GM12801 (cell line): ENCODE measurements around the gene BAG2.

Experiments used
- CTCF ChIP-seq: IDR thresholded peaks from one replicate; pipeline ENCODE4 v1.5.1; 2011; ENCODE audit warnings: control low read depth; ENCODE audit not compliant: insufficient read length; ENCODE audit errors: extremely low read depth

The BAG2 gene

GRCh38 chr6:57138026-57138425, 34.1 kb upstream of the BAG2 start:
- no peak for TF ChIP-seq CTCF

GRCh38 chr6:57141451-57142177, 30.5 kb upstream of the BAG2 start:
- TF ChIP-seq CTCF, result no peak

- TF ChIP-seq CTCF, result no peak
These were observed 30.0 kb upstream of the BAG2 start for GRCh38 chr6:57142178-57142525.

GRCh38 chr6:57143690-57144089, 28.4 kb upstream of the BAG2 start:
- TF ChIP-seq CTCF, result no peak

DNA sequence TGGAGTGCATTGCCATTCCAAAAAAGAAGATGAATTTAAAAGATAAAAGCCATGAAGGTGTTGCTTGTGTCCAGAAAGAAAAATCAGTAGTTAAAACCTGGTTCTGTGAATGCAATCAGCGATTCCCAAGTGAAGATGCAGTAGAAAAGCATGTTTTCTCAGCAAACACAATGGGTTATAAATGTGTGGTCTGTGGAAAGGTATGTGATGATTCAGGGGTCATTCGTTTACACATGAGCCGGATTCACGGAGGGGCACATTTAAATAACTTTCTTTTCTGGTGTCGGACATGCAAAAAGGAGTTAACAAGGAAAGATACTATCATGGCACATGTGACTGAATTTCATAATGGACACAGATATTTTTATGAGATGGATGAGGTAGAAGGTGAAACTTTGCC, 24.7 kb upstream of the BAG2 start:
- no peak for TF ChIP-seq CTCF

DNA sequence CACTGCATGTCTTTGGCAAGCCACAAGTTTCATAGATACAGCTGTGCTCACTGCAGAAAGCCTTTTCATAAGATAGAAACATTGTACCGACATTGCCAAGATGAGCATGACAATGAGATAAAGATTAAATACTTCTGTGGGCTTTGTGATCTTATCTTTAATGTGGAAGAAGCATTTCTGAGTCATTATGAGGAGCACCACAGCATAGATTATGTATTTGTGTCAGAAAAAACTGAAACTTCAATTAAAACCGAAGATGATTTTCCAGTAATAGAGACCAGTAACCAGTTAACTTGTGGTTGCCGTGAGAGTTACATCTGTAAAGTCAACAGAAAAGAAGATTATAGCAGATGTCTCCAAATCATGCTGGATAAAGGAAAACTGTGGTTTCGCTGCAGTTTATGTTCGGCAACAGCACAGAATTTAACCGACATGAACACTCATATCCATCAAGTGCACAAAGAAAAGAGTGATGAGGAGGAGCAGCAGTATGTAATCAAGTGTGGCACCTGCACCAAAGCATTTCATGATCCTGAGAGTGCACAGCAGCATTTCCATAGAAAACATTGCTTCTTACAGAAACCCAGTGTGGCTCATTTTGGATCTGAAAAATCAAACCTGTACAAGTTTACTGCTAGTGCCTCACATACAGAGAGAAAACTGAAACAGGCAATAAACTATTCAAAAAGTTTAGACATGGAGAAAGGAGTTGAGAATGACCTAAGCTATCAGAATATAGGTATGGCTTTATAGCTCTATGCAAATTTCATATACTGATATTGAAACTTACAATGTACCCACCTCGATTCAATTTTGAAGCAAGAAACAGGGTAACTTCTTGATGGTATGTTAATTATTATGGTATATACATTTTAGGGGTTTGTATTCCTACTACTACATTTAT, 23.9 kb upstream of the BAG2 start:
- no peak for TF ChIP-seq CTCF

GRCh38 chr6:57158658-57159057, 13.5 kb upstream of the BAG2 start:
- no peak for TF ChIP-seq CTCF
